ENCODE measurements around the gene LEF1. TPM values are rescaled to one million over a fixed set of nuclear protein-coding genes. Genes with fewer than 3 reads are reported as not detected.

The LEF1 gene
- total RNA-seq, 1 donor from 2014 or later: 1.1 TPM

DNA sequence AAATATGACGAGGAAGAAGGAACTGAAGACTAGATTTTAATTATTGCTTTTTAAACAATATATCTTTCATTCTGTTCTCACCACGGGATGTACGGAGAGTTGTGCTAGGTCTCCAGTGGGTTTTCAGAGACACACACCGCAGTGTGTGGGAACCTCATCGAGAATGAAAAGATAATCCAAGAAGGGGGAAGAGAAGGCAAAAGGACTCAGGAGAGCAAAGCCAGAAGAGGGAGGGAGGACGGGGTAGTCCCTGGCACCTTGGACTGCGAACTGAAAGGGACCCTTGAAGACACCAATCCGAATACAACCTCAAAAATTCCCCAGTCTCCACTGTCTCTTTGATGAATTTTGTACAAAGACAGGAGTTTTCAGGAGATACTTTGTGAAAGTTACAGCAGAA, 932 bp upstream of the LEF1 start:
- peaks cover 69% of the 10 kb centered on the region for H3K27me3 Mint-ChIP-seq
- CTCF ChIA-PET: no interaction called here

DNA sequence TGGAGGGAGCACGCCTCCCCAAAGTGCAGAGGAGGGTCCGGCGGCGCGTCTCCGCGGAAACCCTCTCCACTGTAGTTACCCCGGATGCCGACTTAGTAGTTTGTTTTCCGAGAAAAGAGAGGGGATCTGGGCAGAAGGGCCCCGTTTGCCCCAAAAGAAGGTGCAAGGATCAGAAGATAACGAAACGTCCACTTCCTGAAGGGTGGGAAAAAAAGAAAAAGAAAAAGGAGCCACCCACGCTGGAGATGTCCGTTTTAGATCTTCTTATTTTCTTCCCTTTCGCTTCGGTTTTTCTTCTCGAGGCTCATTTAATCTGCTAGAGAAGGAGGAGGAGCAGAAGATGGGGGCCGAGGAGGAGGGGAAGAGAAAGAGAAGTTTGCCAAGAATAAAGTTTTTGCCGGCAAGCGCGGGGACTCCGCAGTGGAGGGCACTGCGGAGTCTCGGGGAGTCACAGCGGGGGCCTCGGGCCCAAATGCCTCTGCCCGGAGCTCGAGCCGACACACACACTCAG, 517 bp downstream of the LEF1 start:
- Mint-ChIP-seq H3K9me3 (no peaks in the 10 kb centered on the region), H3K4me3 (peak overlapping the region; percentile 85), H3K4me1 (peaks cover 58% of the 10 kb centered on the region), H3K36me3 (ENCODE audit: low read depth) (no peaks in the 10 kb centered on the region), H3K27me3 (peaks cover 58% of the 10 kb centered on the region), H3K27ac (no peak overlapping the region)
- ATAC-seq (ENCODE audit: low read depth) (no peak), DNase-seq (peak; percentile 22)
- intact Hi-C loops (cut with micrococcal nuclease): loop anchor here (5.0 to 10.0 kb wide), 3 partner anchors 51 to 443 kb away; partner anchors contain the start of genes CYP2U1 and PAPSS1
- TF ChIP-seq, protein P1, sequence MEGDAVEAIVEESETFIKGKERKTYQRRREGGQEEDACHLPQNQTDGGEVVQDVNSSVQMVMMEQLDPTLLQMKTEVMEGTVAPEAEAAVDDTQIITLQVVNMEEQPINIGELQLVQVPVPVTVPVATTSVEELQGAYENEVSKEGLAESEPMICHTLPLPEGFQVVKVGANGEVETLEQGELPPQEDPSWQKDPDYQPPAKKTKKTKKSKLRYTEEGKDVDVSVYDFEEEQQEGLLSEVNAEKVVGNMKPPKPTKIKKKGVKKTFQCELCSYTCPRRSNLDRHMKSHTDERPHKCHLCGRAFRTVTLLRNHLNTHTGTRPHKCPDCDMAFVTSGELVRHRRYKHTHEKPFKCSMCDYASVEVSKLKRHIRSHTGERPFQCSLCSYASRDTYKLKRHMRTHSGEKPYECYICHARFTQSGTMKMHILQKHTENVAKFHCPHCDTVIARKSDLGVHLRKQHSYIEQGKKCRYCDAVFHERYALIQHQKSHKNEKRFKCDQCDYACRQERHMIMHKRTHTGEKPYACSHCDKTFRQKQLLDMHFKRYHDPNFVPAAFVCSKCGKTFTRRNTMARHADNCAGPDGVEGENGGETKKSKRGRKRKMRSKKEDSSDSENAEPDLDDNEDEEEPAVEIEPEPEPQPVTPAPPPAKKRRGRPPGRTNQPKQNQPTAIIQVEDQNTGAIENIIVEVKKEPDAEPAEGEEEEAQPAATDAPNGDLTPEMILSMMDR (IDR thresholded peaks at IDR 0.05): no peak
- POLR2A ChIA-PET: no interaction called here
- CTCF ChIA-PET: interaction anchor here (0.6 kb wide), 1 partner anchor 404 kb away, joined by 3 read pairs; no protein-coding TSS in a partner anchor

More for the DNA sequence above, 932 bp upstream of the LEF1 start:
- H3K4me1 Mint-ChIP-seq: peaks cover 64% of the 10 kb centered on the region
- ATAC-seq (ENCODE audit: low read depth) (no peak), DNase-seq (no peak)
- TF ChIP-seq, protein P1 (IDR thresholded peaks at IDR 0.05): no peak
- intact Hi-C loops (cut with micrococcal nuclease): loop anchor here (2.0 to 10.0 kb wide), 6 partner anchors 52 to 445 kb away; partner anchors contain the start of genes CYP2U1, HADH and PAPSS1
- H3K27ac Mint-ChIP-seq: no peak overlapping the region
- POLR2A ChIA-PET: no interaction called here
- H3K9me3 Mint-ChIP-seq: no peaks in the 10 kb centered on the region
- peak overlapping the region; percentile 80 for H3K4me3 Mint-ChIP-seq
- no peaks in the 10 kb centered on the region for H3K36me3 Mint-ChIP-seq (ENCODE audit: low read depth)

DNA sequence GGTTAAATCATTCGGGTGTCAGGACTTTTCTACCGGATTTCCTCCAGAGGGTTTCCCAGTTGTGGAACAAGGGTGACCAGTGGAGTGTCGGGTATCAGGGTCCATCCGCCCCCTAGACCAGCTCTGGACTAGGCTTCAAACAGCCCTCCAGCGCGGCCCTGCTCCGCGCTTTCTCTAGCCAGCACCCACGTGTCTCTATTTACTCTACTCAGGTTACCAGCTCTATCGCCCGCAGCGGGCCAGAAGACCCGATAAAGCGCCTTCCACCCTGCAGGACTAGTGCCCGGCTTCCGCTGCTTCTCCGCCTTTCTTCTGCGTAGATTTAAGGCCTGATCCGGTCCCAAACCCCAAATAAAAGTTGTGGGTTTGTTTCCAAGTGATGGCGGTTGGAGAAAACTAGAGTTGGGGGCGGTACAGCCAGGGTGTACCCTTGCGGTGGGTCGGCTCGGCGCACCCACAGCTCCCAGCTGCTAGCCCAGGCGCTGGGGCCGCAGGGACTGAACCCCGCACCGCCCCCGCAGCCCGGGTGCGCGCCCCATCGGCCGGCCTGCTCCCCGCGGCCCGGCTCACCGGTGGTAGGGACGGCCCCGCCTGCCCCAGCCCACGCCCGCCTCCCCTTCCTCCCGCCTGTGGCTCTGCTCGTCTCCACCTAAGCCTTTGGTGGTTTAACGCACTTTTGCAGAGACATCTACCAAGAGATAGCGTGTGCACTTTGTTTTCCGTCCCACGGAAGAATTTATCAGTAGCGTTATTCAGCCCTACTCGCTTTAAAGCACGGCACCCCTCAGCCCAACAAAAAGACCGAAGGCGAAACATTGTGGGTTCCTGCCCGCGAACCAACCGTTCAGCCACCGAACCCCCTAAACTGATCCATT, 2.1 kb downstream of the LEF1 start:
- Mint-ChIP-seq H3K27ac (no peak overlapping the region), H3K9me3 (no peaks in the 10 kb centered on the region), H3K27me3 (peaks cover 66% of the 10 kb centered on the region), H3K36me3 (ENCODE audit: low read depth) (no peaks in the 10 kb centered on the region), H3K4me3 (peak overlapping the region; percentile 92), H3K4me1 (peaks cover 53% of the 10 kb centered on the region)
- POLR2A ChIA-PET: no interaction called here
- peak; percentile 20 for DNase-seq
- TF ChIP-seq, protein P1 (IDR thresholded peaks at IDR 0.05): no peak
- CTCF ChIA-PET: no interaction called here
- intact Hi-C loops (cut with micrococcal nuclease): loop anchor here (5.0 to 10.0 kb wide), 3 partner anchors 49 to 442 kb away; partner anchors contain the start of genes CYP2U1 and PAPSS1
- ATAC-seq (ENCODE audit: low read depth): peak; percentile 38

DNA sequence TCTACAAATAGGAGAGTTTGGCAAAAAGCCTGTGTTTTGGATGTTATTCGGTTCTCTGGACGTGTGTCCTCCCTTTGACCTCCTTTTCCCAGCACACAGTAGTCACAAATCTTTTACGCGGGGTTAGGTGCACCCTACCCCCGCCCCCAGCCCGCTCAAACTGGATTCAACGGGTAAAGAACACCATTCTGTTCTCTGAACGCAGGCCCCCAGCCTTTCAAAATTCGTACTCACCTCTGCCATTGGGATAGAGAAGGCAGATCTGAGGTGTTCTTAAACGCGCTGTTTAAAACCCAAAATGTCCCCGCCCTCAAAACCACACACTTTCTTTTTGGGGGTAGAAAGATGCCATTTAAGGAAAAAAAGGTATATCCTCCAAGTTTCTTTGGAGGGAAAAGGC, 2.7 kb downstream of the LEF1 start:
- Mint-ChIP-seq H3K27ac (no peak overlapping the region), H3K4me3 (peak overlapping the region; percentile 57), H3K4me1 (peaks cover 49% of the 10 kb centered on the region), H3K9me3 (no peaks in the 10 kb centered on the region), H3K27me3 (peaks cover 63% of the 10 kb centered on the region), H3K36me3 (ENCODE audit: low read depth) (no peaks in the 10 kb centered on the region)
- intact Hi-C loops (cut with micrococcal nuclease): loop anchor here (5.0 to 10.0 kb wide), 3 partner anchors 49 to 441 kb away; partner anchors contain the start of genes CYP2U1 and PAPSS1
- ATAC-seq (ENCODE audit: low read depth) (no peak), DNase-seq (no peak)
- CTCF ChIA-PET: no interaction called here
- POLR2A ChIA-PET: no interaction called here
- TF ChIP-seq, protein P1 (IDR thresholded peaks at IDR 0.05): no peak

DNA sequence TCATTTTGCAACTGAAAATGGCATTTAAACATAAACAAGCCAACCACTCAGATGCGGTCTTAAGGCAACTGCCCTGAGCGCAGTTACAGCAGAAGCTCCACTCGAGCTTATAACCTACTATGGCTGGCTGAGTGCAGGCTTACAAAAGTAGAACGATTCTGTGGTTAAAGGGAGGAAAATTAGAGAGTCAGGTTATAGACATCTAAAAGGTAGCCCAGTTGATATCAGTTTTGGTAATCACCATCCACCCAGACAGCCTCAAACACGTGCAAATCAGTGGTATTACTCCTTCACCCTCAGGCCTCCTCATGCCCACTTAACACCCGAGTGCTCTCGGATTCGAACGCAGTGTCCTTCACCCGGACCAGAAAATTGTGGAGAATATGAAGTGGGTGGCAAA, 3.1 kb downstream of the LEF1 start:
- Mint-ChIP-seq H3K27me3 (peaks cover 62% of the 10 kb centered on the region), H3K4me1 (peaks cover 48% of the 10 kb centered on the region), H3K36me3 (ENCODE audit: low read depth) (no peaks in the 10 kb centered on the region), H3K27ac (no peak overlapping the region), H3K9me3 (no peaks in the 10 kb centered on the region), H3K4me3 (peak overlapping the region; percentile 48)
- DNase-seq (no peak), ATAC-seq (ENCODE audit: low read depth) (no peak)
- intact Hi-C loops (cut with micrococcal nuclease): loop anchor here (5.0 to 10.0 kb wide), 3 partner anchors 48 to 441 kb away; partner anchors contain the start of genes CYP2U1 and PAPSS1
- TF ChIP-seq, protein P1 (IDR thresholded peaks at IDR 0.05): no peak
- CTCF ChIA-PET: no interaction called here
- POLR2A ChIA-PET: no interaction called here
